RWPE2 (cell line): ENCODE measurements around the gene CELF1.
A peak's percentile ranks its signal among the peaks of the same experiment; 100 is the strongest.
"Not testable (repeated sequence)": the region's sequence is repeated elsewhere in the genome, so short reads cannot be mapped to it uniquely, and the experiment has no call there.

Experiments used
- ATAC-seq: fragments of 200-7000 bp; cut with Tn5 transposase; 3 replicates; pipeline ENCODE4 v1.9.1; 2021; ENCODE audit warnings: low read depth
- DNase-seq: peaks from one replicate; pipeline ENCODE4 v3.0.0-alpha.2; 2020; ENCODE audit warnings: low spot score
- H3K27ac ChIP-seq: fragments of 450-650 bp; 2 replicates; pipeline ENCODE4 v1.5.1; 2017; ENCODE audit warnings: mild to moderate bottlenecking; ENCODE audit not compliant: poor library complexity, severe bottlenecking
- H3K27me3 ChIP-seq: fragments of 250-450 bp; sonication (Bioruptor Pico); 2 replicates; pipeline ENCODE4 v1.5.1; 2021; ENCODE audit warnings: mild to moderate bottlenecking, moderate library complexity; ENCODE audit not compliant: insufficient read depth, poor library complexity, severe bottlenecking
- H3K36me3 ChIP-seq: fragments of 250-450 bp; sonication (Bioruptor Pico); 2 replicates; pipeline ENCODE4 v1.5.1; 2020; ENCODE audit warnings: low read depth, mild to moderate bottlenecking, moderate library complexity
- H3K4me1 ChIP-seq: fragments of 250-450 bp; sonication (Bioruptor Pico); 2 replicates; pipeline ENCODE4 v1.5.1; 2021; ENCODE audit warnings: mild to moderate bottlenecking, moderate library complexity; ENCODE audit not compliant: insufficient read depth, poor library complexity, severe bottlenecking
- H3K4me3 ChIP-seq: fragments of 250-450 bp; sonication (Bioruptor Pico); 2 replicates; pipeline ENCODE4 v1.5.1; 2021; ENCODE audit warnings: mild to moderate bottlenecking, moderate library complexity; ENCODE audit not compliant: severe bottlenecking
- H3K9me3 ChIP-seq: fragments of 250-450 bp; sonication (Bioruptor Pico); 2 replicates; pipeline ENCODE4 v1.5.1; 2021; ENCODE audit warnings: mild to moderate bottlenecking, moderate library complexity; ENCODE audit not compliant: severe bottlenecking
- TF ChIP-seq, protein P1 (sequence below): fragments of 450-650 bp; IDR thresholded peaks from one replicate; pipeline ENCODE4 v1.5.1; 2017; ENCODE audit warnings: mild to moderate bottlenecking, moderate library complexity; ENCODE audit not compliant: poor library complexity, severe bottlenecking

The CELF1 gene

GRCh38 chr11:47553406-47553743 is 443 bp upstream of the CELF1 start:
- no peaks in the 10 kb centered on the region for H3K9me3 ChIP-seq
- peak overlapping the region; percentile 82 for H3K27ac ChIP-seq
- no peak for DNase-seq
- TF ChIP-seq, protein P1, sequence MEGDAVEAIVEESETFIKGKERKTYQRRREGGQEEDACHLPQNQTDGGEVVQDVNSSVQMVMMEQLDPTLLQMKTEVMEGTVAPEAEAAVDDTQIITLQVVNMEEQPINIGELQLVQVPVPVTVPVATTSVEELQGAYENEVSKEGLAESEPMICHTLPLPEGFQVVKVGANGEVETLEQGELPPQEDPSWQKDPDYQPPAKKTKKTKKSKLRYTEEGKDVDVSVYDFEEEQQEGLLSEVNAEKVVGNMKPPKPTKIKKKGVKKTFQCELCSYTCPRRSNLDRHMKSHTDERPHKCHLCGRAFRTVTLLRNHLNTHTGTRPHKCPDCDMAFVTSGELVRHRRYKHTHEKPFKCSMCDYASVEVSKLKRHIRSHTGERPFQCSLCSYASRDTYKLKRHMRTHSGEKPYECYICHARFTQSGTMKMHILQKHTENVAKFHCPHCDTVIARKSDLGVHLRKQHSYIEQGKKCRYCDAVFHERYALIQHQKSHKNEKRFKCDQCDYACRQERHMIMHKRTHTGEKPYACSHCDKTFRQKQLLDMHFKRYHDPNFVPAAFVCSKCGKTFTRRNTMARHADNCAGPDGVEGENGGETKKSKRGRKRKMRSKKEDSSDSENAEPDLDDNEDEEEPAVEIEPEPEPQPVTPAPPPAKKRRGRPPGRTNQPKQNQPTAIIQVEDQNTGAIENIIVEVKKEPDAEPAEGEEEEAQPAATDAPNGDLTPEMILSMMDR = peak; percentile 79
- H3K27me3 ChIP-seq = no peaks in the 10 kb centered on the region
- H3K4me3 ChIP-seq = peak overlapping the region; percentile 75
- peak; percentile 50 for ATAC-seq
- H3K36me3 ChIP-seq = peaks cover 27% of the 10 kb centered on the region
- peaks cover 16% of the 10 kb centered on the region for H3K4me1 ChIP-seq

GRCh38 chr11:47552056-47552565 is 821 bp downstream of the CELF1 start:
- H3K4me3 ChIP-seq = peak overlapping the region; percentile 75
- ATAC-seq (peak; percentile 13; the same call in 1 of the 3 replicates), DNase-seq (no peak)
- TF ChIP-seq, protein P1 = no peak
- no peaks in the 10 kb centered on the region for H3K9me3 ChIP-seq
- H3K4me1 ChIP-seq = peaks cover 28% of the 10 kb centered on the region
- peaks cover 34% of the 10 kb centered on the region for H3K36me3 ChIP-seq
- peak overlapping the region; percentile 82 for H3K27ac ChIP-seq
- H3K27me3 ChIP-seq = no peaks in the 10 kb centered on the region

- no peaks in the 10 kb centered on the region for H3K9me3 ChIP-seq
- H3K27me3 ChIP-seq = no peaks in the 10 kb centered on the region
- no peak for DNase-seq
- H3K4me3 ChIP-seq = peak overlapping the region; percentile 75
- H3K4me1 ChIP-seq = peaks cover 30% of the 10 kb centered on the region
- TF ChIP-seq, protein P1 = peak; percentile 35
- no peak for ATAC-seq
- peaks cover 41% of the 10 kb centered on the region for H3K36me3 ChIP-seq
- H3K27ac ChIP-seq = peak overlapping the region; percentile 82
These were observed 1.8 kb downstream of the CELF1 start for GRCh38 chr11:47551086-47551485.

- TF ChIP-seq, protein P1 = no peak
- H3K27me3 ChIP-seq = no peaks in the 10 kb centered on the region
These were observed 2.5 kb downstream of the CELF1 start for GRCh38 chr11:47550288-47551047.

GRCh38 chr11:47546274-47546673 is 6.7 kb downstream of the CELF1 start:
- not testable (repeated sequence) for H3K9me3 ChIP-seq, H3K27ac ChIP-seq, H3K27me3 ChIP-seq, DNase-seq, ATAC-seq, H3K4me3 ChIP-seq
- Histone ChIP-seq H3K36me3 (peaks cover 44% of the 10 kb centered on the region), H3K4me1 (peaks cover 33% of the 10 kb centered on the region)

More at GRCh38 chr11:47550288-47551047, 2.5 kb downstream of the CELF1 start:
- H3K36me3 ChIP-seq = peaks cover 43% of the 10 kb centered on the region
- peaks cover 30% of the 10 kb centered on the region for H3K4me1 ChIP-seq
- ATAC-seq = no peak
- no peak overlapping the region for H3K27ac ChIP-seq
- peak overlapping the region; percentile 75 for H3K4me3 ChIP-seq
- no peaks in the 10 kb centered on the region for H3K9me3 ChIP-seq
- no peak for DNase-seq
